HepG2 (cell line): ENCODE data around the gene CLMP.

ENCODE experiments used
- DPF2 ChIP-seq: sonication (generic); formaldehyde crosslinking; IDR thresholded peaks from 2 replicates; pipeline ENCODE4 v1.4.0; 2020; ENCODE audit warnings: mild to moderate bottlenecking, low read depth, missing genetic modification reagents, borderline replicate concordance
- MTF2 ChIP-seq: sonication (generic); formaldehyde crosslinking; IDR thresholded peaks from 2 replicates; pipeline ENCODE4 v1.5.0; 2020; ENCODE audit warnings: missing genetic modification reagents, borderline replicate concordance
- NR0B2 ChIP-seq: sonication (generic); formaldehyde crosslinking; IDR thresholded peaks from 2 replicates; pipeline ENCODE4 v1.4.0; 2020; ENCODE audit warnings: mild to moderate bottlenecking, missing genetic modification reagents
- PATZ1 ChIP-seq: sonication (generic); formaldehyde crosslinking; IDR thresholded peaks from 2 replicates; pipeline ENCODE4 v1.4.0; 2020; ENCODE audit warnings: missing genetic modification reagents
- RERE ChIP-seq: IDR thresholded peaks from 2 replicates; pipeline ENCODE4 v1.6.1; 2016; ENCODE audit warnings: low read depth, missing genetic modification reagents, missing compliant biosample characterization

- TF ChIP-seq DPF2 (CRISPR knock-in tag) (no peak), NR0B2 (no peak), RERE (CRISPR knock-in tag) (no peak), MTF2 (CRISPR knock-in tag) (no peak), PATZ1 (no peak)
Observed at GRCh38 chr11:123047266-123047946, 147.6 kb downstream of the CLMP start.
